Bone marrow (tissue), 2 donors: Measurements from ENCODE around the gene GRM1.
A peak's percentile ranks its signal among the peaks of the same experiment; 100 is the strongest.

Source experiments
- DNase-seq, 2 donors: peaks; one replicate each; lab custom pipeline; 2025; lab: John Stamatoyannopoulos, UW

GRM1 gene

GRCh38 chr6:146273490-146273889 lies 244.6 kb downstream of the GRM1 start:
- DNase-seq, result no peak

GRCh38 chr6:146277142-146277541 lies 248.3 kb downstream of the GRM1 start:
- no peak for DNase-seq

GRCh38 chr6:146281651-146282362 lies 252.9 kb downstream of the GRM1 start:
- DNase-seq, result no peak

- no peak for DNase-seq
These were observed 254.0 kb downstream of the GRM1 start for GRCh38 chr6:146282837-146283236.

GRCh38 chr6:146284311-146284710 lies 255.4 kb downstream of the GRM1 start:
- no peak for DNase-seq

GRCh38 chr6:146286961-146287360 lies 258.1 kb downstream of the GRM1 start:
- DNase-seq, result no peak

- DNase-seq, result no peak
These were observed 259.0 kb downstream of the GRM1 start for GRCh38 chr6:146287691-146288369.

GRCh38 chr6:146289816-146290588 lies 261.1 kb downstream of the GRM1 start:
- DNase-seq, result peak in 1 of 2 donors; percentile 11

- DNase-seq, result no peak
These were observed 261.7 kb downstream of the GRM1 start for GRCh38 chr6:146290589-146290901.

GRCh38 chr6:146292506-146292905 lies 263.6 kb downstream of the GRM1 start:
- no peak for DNase-seq

- no peak for DNase-seq
These were observed 266.8 kb downstream of the GRM1 start for GRCh38 chr6:146295695-146296094.

GRCh38 chr6:146297815-146298214 lies 269.0 kb downstream of the GRM1 start:
- no peak for DNase-seq

- no peak for DNase-seq
These were observed 271.7 kb downstream of the GRM1 start for GRCh38 chr6:146300521-146300920.

GRCh38 chr6:146301764-146302163 lies 272.9 kb downstream of the GRM1 start:
- no peak for DNase-seq

- no peak for DNase-seq
These were observed 274.1 kb downstream of the GRM1 start for GRCh38 chr6:146302994-146303393.

GRCh38 chr6:146304181-146304580 lies 275.3 kb downstream of the GRM1 start:
- DNase-seq, result no peak

GRCh38 chr6:146305092-146305491 lies 276.2 kb downstream of the GRM1 start:
- no peak for DNase-seq

- no peak for DNase-seq
These were observed 277.1 kb downstream of the GRM1 start for GRCh38 chr6:146305951-146306350.

- DNase-seq, result no peak
These were observed 281.8 kb downstream of the GRM1 start for GRCh38 chr6:146310628-146311027.

- no peak for DNase-seq
These were observed 282.2 kb downstream of the GRM1 start for GRCh38 chr6:146311079-146311478.

- DNase-seq, result no peak
These were observed 283.7 kb downstream of the GRM1 start for GRCh38 chr6:146312608-146313007.

GRCh38 chr6:146315381-146316174 lies 286.7 kb downstream of the GRM1 start:
- no peak for DNase-seq
